ES-I3 (cell line): ENCODE measurements around the gene EHD1.

Experiments used
- H3K36me3 ChIP-seq: 2 replicates; pipeline ENCODE4 v1.6.1; 2013; ENCODE audit warnings: mild to moderate bottlenecking, low read length, control low read depth, moderate library complexity; ENCODE audit not compliant: insufficient read depth
- H3K4me1 ChIP-seq: 2 replicates; pipeline ENCODE4 v1.6.1; 2013; ENCODE audit warnings: mild to moderate bottlenecking, control low read depth, low read length; ENCODE audit not compliant: insufficient read depth
- H3K9ac ChIP-seq: 2 replicates; pipeline ENCODE4 v1.6.1; 2013; ENCODE audit warnings: low read depth, mild to moderate bottlenecking, low read length, moderate library complexity
- H3K9me3 ChIP-seq: 2 replicates; pipeline ENCODE4 v1.6.1; 2013; ENCODE audit warnings: mild to moderate bottlenecking, low read length, moderate library complexity; ENCODE audit not compliant: control insufficient read depth, insufficient read depth

Gene EHD1

GRCh38 chr11:64856382-64857227, 21.8 kb downstream of the EHD1 start:
- H3K9me3 ChIP-seq, result no peaks in the 10 kb centered on the region
- no peaks in the 10 kb centered on the region for H3K36me3 ChIP-seq
- H3K9ac ChIP-seq, result no peak overlapping the region
- H3K4me1 ChIP-seq, result peaks cover 17% of the 10 kb centered on the region

GRCh38 chr11:64855596-64856304, 22.7 kb downstream of the EHD1 start:
- peaks cover 26% of the 10 kb centered on the region for H3K4me1 ChIP-seq
- no peak overlapping the region for H3K9ac ChIP-seq
- no peaks in the 10 kb centered on the region for H3K36me3 ChIP-seq
- H3K9me3 ChIP-seq, result no peaks in the 10 kb centered on the region

- Histone ChIP-seq H3K4me1 (peaks cover 26% of the 10 kb centered on the region), H3K36me3 (no peaks in the 10 kb centered on the region), H3K9ac (no peak overlapping the region)
These were observed 23.6 kb downstream of the EHD1 start for GRCh38 chr11:64854534-64855502.

GRCh38 chr11:64854157-64854533, 24.3 kb downstream of the EHD1 start:
- Histone ChIP-seq H3K9me3 (no peaks in the 10 kb centered on the region), H3K9ac (no peak overlapping the region), H3K36me3 (no peaks in the 10 kb centered on the region), H3K4me1 (peaks cover 26% of the 10 kb centered on the region)

More at GRCh38 chr11:64854534-64855502, 23.6 kb downstream of the EHD1 start:
- H3K9me3 ChIP-seq, result no peaks in the 10 kb centered on the region

- Histone ChIP-seq H3K9me3 (no peaks in the 10 kb centered on the region), H3K36me3 (no peaks in the 10 kb centered on the region), H3K4me1 (peaks cover 26% of the 10 kb centered on the region), H3K9ac (no peak overlapping the region)
These were observed 24.7 kb downstream of the EHD1 start for GRCh38 chr11:64853709-64854108.

GRCh38 chr11:64852804-64853509, 25.5 kb downstream of the EHD1 start:
- Histone ChIP-seq H3K36me3 (no peaks in the 10 kb centered on the region), H3K4me1 (peaks cover 29% of the 10 kb centered on the region), H3K9ac (no peak overlapping the region), H3K9me3 (no peaks in the 10 kb centered on the region)

- Histone ChIP-seq H3K9ac (no peak overlapping the region), H3K9me3 (no peaks in the 10 kb centered on the region), H3K4me1 (peaks cover 29% of the 10 kb centered on the region), H3K36me3 (no peaks in the 10 kb centered on the region)
These were observed 26.5 kb downstream of the EHD1 start for GRCh38 chr11:64851831-64852351.

- H3K9me3 ChIP-seq, result no peaks in the 10 kb centered on the region
- H3K9ac ChIP-seq, result no peak overlapping the region
- H3K4me1 ChIP-seq, result peaks cover 29% of the 10 kb centered on the region
- H3K36me3 ChIP-seq, result no peaks in the 10 kb centered on the region
These were observed 27.3 kb downstream of the EHD1 start for GRCh38 chr11:64850979-64851567.

GRCh38 chr11:64849598-64850356, 28.6 kb downstream of the EHD1 start:
- Histone ChIP-seq H3K9ac (no peak overlapping the region), H3K36me3 (no peaks in the 10 kb centered on the region), H3K4me1 (peaks cover 19% of the 10 kb centered on the region)

GRCh38 chr11:64848826-64849597, 29.4 kb downstream of the EHD1 start:
- Histone ChIP-seq H3K4me1 (peaks cover 14% of the 10 kb centered on the region), H3K36me3 (no peaks in the 10 kb centered on the region), H3K9me3 (no peaks in the 10 kb centered on the region), H3K9ac (no peak overlapping the region)

More at GRCh38 chr11:64849598-64850356, 28.6 kb downstream of the EHD1 start:
- no peaks in the 10 kb centered on the region for H3K9me3 ChIP-seq

GRCh38 chr11:64848214-64848825, 30.1 kb downstream of the EHD1 start:
- Histone ChIP-seq H3K36me3 (no peaks in the 10 kb centered on the region), H3K9ac (no peak overlapping the region), H3K4me1 (peaks cover 16% of the 10 kb centered on the region), H3K9me3 (no peaks in the 10 kb centered on the region)
